VCaP (cell line): ENCODE results near the gene FMNL2.
A peak's percentile ranks its signal among the peaks of the same experiment; 100 is the strongest.

Source experiments
- H3K27ac ChIP-seq: fragments of 450-650 bp; 2 replicates; pipeline ENCODE4 v1.5.1; 2017
- CTCF ChIP-seq: fragments of 450-650 bp; conservative IDR thresholded peaks from 2 replicates; pipeline ENCODE4 v1.5.1; 2017; ENCODE audit warnings: mild to moderate bottlenecking, moderate library complexity

The FMNL2 gene

DNA sequence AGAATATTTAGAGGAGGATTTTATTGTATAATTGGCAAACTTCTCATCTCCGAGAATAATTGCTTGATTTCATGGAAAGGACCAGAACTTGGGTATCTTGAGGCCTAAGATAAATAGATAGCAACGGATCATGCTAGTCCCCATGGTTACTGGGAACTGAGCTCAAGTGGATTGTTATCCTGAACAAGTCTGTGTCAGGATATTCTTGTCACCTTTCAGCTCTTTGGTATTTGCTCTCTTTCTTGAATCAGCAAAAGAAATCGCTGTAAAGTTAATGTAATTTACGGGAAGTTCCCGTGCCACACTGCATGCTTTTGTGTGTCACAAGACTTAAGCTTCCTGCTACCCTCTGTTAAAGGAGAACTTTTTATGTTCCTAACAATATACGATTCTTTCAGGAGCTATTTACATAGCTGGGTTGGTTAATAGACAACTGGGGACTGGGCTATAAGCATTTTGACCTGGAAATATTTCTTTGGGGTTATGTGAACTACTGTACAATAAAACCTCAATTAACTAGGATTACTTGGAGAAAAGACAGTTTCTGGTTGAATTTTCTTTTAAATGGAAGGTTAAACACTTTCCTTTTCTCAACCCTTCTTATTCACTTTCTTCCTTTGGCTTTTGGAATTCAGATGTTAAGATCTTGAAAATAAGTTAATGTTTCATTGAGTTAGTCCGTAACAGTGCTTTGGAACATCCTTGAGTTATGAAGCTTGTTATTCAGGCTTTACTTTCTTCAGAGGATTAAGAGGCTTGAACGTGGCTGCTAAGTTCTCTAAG, 151.2 kb downstream of the FMNL2 start:
- TF ChIP-seq CTCF, result no peak
- H3K27ac ChIP-seq, result peak overlapping the region; percentile 65

GRCh38 chr2:152486737-152487400, 151.9 kb downstream of the FMNL2 start:
- TF ChIP-seq CTCF, result no peak
- peak overlapping the region; percentile 65 for H3K27ac ChIP-seq

GRCh38 chr2:152488075-152488474, 153.1 kb downstream of the FMNL2 start:
- H3K27ac ChIP-seq, result no peak overlapping the region
- no peak for TF ChIP-seq CTCF

DNA sequence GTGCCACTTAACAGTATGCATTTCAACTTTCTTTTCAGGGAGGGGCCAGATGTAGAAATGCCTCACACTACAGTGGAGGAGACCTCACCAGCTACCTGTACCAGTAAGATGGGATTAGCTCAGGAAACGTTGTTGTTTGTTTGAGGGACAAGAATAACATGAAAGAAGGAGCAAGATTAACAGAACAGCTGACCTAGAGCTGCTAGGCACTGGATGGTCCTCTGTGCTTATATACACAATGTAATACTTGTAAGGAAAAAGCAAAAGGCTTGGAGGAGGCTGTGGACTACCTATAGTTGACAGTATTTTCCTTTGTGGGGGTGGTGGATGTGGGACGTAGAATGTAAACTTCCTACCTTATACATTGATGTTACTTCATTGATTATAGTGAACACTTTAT, 154.4 kb downstream of the FMNL2 start:
- TF ChIP-seq CTCF, result no peak
- no peak overlapping the region for H3K27ac ChIP-seq

DNA sequence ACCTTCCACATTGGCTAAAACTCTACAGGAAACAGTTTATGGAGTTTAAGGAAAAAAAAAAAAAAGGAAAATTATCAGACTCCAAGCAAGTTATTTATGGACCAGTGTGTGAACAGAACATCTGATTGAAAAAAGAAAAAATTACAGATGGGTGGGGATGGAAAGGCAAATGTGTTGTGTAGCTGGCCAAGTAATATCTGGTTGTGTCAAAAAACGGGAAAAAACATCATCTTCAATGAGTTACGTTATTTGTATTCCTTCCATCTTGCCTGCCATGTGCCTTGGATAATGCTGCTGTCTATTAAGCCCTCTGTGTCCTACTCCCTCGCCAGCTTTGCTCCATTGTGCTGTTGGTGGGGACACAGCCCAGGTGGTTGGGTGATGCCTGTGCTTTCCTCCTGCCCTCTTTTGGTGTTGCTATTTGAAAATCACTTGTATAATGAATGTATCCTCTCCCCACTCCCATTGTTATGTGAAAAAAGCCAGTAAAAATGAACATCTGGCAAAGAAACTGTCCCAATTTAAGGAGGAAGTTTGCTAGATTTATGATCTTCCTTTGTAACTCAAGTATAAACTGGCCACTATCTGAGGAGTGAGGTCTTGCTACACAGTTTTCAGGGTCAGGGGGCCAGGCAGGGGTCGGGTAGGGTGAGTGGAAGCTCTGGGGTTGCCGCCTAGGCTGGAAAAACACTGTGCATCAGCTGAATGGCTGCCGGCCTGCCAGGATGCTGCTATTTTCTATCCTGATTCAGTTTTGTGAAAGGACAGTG, 155.9 kb downstream of the FMNL2 start:
- H3K27ac ChIP-seq, result no peak overlapping the region
- no peak for TF ChIP-seq CTCF

DNA sequence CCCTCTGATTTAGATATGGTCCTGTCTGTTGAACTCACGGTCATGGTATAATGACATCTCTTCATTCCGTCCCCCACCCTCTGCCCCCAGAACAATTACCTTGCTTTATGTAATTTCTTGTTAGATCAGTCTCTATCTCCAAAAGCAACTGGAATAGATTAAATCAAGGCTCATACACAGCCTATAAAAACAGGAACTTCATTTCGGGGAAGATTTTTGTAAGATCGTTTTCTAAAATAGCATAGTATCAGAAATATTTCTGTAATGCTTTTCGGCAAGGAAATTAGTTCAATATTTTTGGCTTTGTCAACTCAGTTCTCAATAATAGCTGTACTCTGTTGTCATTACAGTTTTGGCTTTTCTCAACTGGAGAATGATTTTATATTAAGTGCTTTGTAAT, 157.2 kb downstream of the FMNL2 start:
- no peak for TF ChIP-seq CTCF
- H3K27ac ChIP-seq, result no peak overlapping the region

DNA sequence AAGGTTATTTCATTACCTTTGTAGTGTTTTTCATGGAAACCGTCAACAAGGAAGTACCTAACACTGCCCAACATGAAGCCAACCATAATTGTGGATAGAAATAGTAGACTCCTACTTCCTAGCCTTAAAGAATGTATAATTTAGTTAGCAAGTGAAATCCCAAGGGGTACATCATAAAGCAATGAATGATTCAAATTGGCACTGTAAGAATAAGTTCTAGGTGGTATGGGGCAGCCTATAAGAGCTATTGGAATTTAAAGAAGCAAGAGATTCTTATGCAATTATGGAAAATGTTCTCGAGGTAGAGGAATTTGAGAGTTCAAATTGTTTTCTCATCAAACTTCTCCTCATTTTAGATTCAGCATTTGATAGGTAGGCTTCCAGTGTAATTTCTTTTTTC, 157.9 kb downstream of the FMNL2 start:
- H3K27ac ChIP-seq, result no peak overlapping the region
- no peak for TF ChIP-seq CTCF
